ENCODE data around the gene HSPA1L. TPM values are rescaled to one million over a fixed set of nuclear protein-coding genes. Genes with fewer than 3 reads are reported as not detected.

Gene HSPA1L
- total RNA-seq, 4 donors from 2014 or later, result 0.88 to 1.7 (median 1.5) TPM; not detected in 1

- DNase-seq, result no peak
- no peaks in the 10 kb centered on the region for H3K36me3 ChIP-seq
- peaks cover 0 to 16% (median 0%) of the 10 kb centered on the region in 4 donors for H3K4me1 ChIP-seq
- H3K9me3 ChIP-seq, result no peaks in the 10 kb centered on the region
- H3K4me3 ChIP-seq, result no peak within 1 kb of the TSS
- peak within 1 kb of the TSS in 1 of 4 donors; percentile 22 for H3K27ac ChIP-seq
- TF ChIP-seq POLR2A (IDR thresholded peaks at IDR 0.05) (no peak), CTCF (IDR thresholded peaks at IDR 0.05) (no peak)
- no peaks in the 10 kb centered on the region for H3K27me3 ChIP-seq
These were observed 52.7 kb downstream of the HSPA1L start, which contains the start of gene SAPCD1 for GRCh38 chr6:31762356-31762755. Gene SAPCD1, plus strand, starts transcription at chr6:31762656. Its CDS starts 399 bp downstream, at chr6:31763055.

GRCh38 chr6:31761343-31761742 lies 53.7 kb downstream of the HSPA1L start:
- TF ChIP-seq POLR2A (IDR thresholded peaks at IDR 0.05), result no peak
- TF ChIP-seq CTCF (IDR thresholded peaks at IDR 0.05), result no peak
- no peak for DNase-seq
- Histone ChIP-seq H3K27me3 (no peaks in the 10 kb centered on the region), H3K4me3 (no peak overlapping the region), H3K27ac (peak overlapping the region in 1 of 4 donors; percentile 22), H3K4me1 (peaks cover 0 to 16% (median 0%) of the 10 kb centered on the region in 4 donors), H3K36me3 (no peaks in the 10 kb centered on the region), H3K9me3 (no peaks in the 10 kb centered on the region)

GRCh38 chr6:31760790-31761189 lies 54.3 kb downstream of the HSPA1L start:
- Histone ChIP-seq H3K4me1 (peaks cover 0 to 16% (median 0%) of the 10 kb centered on the region in 4 donors), H3K36me3 (no peaks in the 10 kb centered on the region), H3K27me3 (no peaks in the 10 kb centered on the region), H3K27ac (peak overlapping the region in 1 of 4 donors; percentile 22), H3K9me3 (no peaks in the 10 kb centered on the region), H3K4me3 (no peak overlapping the region)
- no peak for DNase-seq
- TF ChIP-seq CTCF (IDR thresholded peaks at IDR 0.05) (peak in 2 of 6 experiments; percentile 22 to 30), POLR2A (IDR thresholded peaks at IDR 0.05) (no peak)

Small RNA genes within 50 kb of the gene (small RNA-seq; reads per million reads assigned to genes)
- gene MSH5-SAPCD1, result 0 reads per million in 2 donors
- 0 reads per million in 2 donors for gene RF00019
- 0 reads per million in 2 donors for gene SAPCD1
- 291 to 560 reads per million in 2 donors for gene SNORD48
- gene SNORD52, result 0 reads per million in 2 donors

Other genes with a start within 250 kb of the HSPA1L start
- gene LTA, start 243.0 kb downstream of the HSPA1L start, total RNA-seq, result not detected
- gene TNF, start 239.7 kb downstream of the HSPA1L start, total RNA-seq, result 1 to 10 TPM in 1 of 4 donors, under 1 TPM in 1, not detected in 2; 0.67 to 3.4 TPM
- gene LTB, start 232.9 kb downstream of the HSPA1L start, total RNA-seq, result 10 to 100 TPM in 1 of 4 donors, not detected in 3; 14.9 TPM
- 10 to 100 TPM in 1 of 4 donors, 1 to 10 TPM in 1, not detected in 2; 2.5 to 11.6 TPM for gene LST1, start 229.0 kb downstream of the HSPA1L start, total RNA-seq
- gene NCR3, start 222.3 kb downstream of the HSPA1L start, total RNA-seq, result not detected
- 100 to 1,000 TPM in 1 of 4 donors, 10 to 100 TPM in 1, 1 to 10 TPM in 2; 6.1 to 112 (median 11.2) TPM for gene AIF1, start 200.0 kb downstream of the HSPA1L start, total RNA-seq
- 100 to 1,000 TPM in 3 of 4 donors, 10 to 100 TPM in 1; 67.1 to 133 (median 126) TPM for gene PRRC2A, start 194.6 kb downstream of the HSPA1L start, total RNA-seq
- 100 to 1,000 TPM; 242 to 421 (median 323) TPM for gene BAG6, start 162.6 kb downstream of the HSPA1L start, total RNA-seq
- 10 to 100 TPM in 3 of 4 donors, not detected in 1; 10.0 to 34.9 (median 10.9) TPM for gene APOM, start 159.4 kb downstream of the HSPA1L start, total RNA-seq
- 10 to 100 TPM; 26.4 to 46.7 (median 37.2) TPM for gene C6orf47, start 154.5 kb downstream of the HSPA1L start, total RNA-seq
- 10 to 100 TPM; 29.4 to 63.5 (median 41.9) TPM for gene GPANK1, start 150.3 kb downstream of the HSPA1L start, total RNA-seq
- gene CSNK2B, start 149.2 kb downstream of the HSPA1L start, total RNA-seq, result 100 to 1,000 TPM; 209 to 243 (median 227) TPM
- 10 to 100 TPM in 3 of 4 donors, 1 to 10 TPM in 1; 7.2 to 25.6 (median 19.7) TPM for gene LY6G5B, start 145.3 kb downstream of the HSPA1L start, total RNA-seq
- gene LY6G5C, start 134.2 kb downstream of the HSPA1L start, total RNA-seq, result not detected
- gene ABHD16A, start 112.0 kb downstream of the HSPA1L start, total RNA-seq, result 10 to 100 TPM; 44.1 to 92.6 (median 63.1) TPM
- not detected for gene LY6G6F, start 108.4 kb downstream of the HSPA1L start, total RNA-seq
- gene LY6G6D, start 99.9 kb downstream of the HSPA1L start, total RNA-seq, result not detected
- gene LY6G6C, start 93.5 kb downstream of the HSPA1L start, total RNA-seq, result not detected
- not detected for gene MPIG6B, start 91.9 kb downstream of the HSPA1L start, total RNA-seq
- 100 to 1,000 TPM in 1 of 4 donors, 10 to 100 TPM in 3; 25.6 to 136 (median 53.3) TPM for gene DDAH2, start 86.0 kb downstream of the HSPA1L start, total RNA-seq
- 100 to 1,000 TPM; 207 to 307 (median 270) TPM for gene CLIC1, start 78.8 kb downstream of the HSPA1L start, total RNA-seq
- gene MSH5, start 75.3 kb downstream of the HSPA1L start, total RNA-seq, result 10 to 100 TPM; 21.4 to 72.6 (median 46.1) TPM
- gene SAPCD1, start 52.6 kb downstream of the HSPA1L start, total RNA-seq, result 10 to 100 TPM in 1 of 4 donors, 1 to 10 TPM in 3; 6.6 to 10.3 (median 9.5) TPM
- gene VWA7, start 38.0 kb downstream of the HSPA1L start, total RNA-seq, result 10 to 100 TPM in 3 of 4 donors, not detected in 1; 16.8 to 26.0 (median 19.7) TPM
- 10 to 100 TPM; 33.9 to 53.6 (median 44.7) TPM for gene VARS1, start 19.5 kb downstream of the HSPA1L start, total RNA-seq
- 10 to 100 TPM; 11.8 to 42.9 (median 19.1) TPM for gene LSM2, start 8.3 kb downstream of the HSPA1L start, total RNA-seq
- gene HSPA1A, start 260 bp upstream of the HSPA1L start, total RNA-seq, result 100 to 1,000 TPM in 1 of 4 donors, 10 to 100 TPM in 3; 38.1 to 123 (median 67.0) TPM
- gene HSPA1B, start 12.5 kb upstream of the HSPA1L start, total RNA-seq, result 100 to 1,000 TPM in 3 of 4 donors, 10 to 100 TPM in 1; 85.7 to 199 (median 146) TPM
- gene NEU1, start 47.5 kb upstream of the HSPA1L start, total RNA-seq, result 100 to 1,000 TPM in 1 of 4 donors, 10 to 100 TPM in 3; 11.6 to 100 (median 81.8) TPM
- 100 to 1,000 TPM in 3 of 4 donors, 10 to 100 TPM in 1; 64.4 to 508 (median 436) TPM for gene SLC44A4, start 63.7 kb upstream of the HSPA1L start, total RNA-seq
- gene EHMT2, start 82.4 kb upstream of the HSPA1L start, total RNA-seq, result 10 to 100 TPM; 25.0 to 75.1 (median 50.6) TPM
- gene ZBTB12, start 86.8 kb upstream of the HSPA1L start, total RNA-seq, result 1 to 10 TPM in 3 of 4 donors, not detected in 1; 1.0 to 5.0 (median 1.9) TPM
- 10 to 100 TPM; 15.3 to 63.2 (median 38.4) TPM for gene C2, start 112.4 kb upstream of the HSPA1L start, total RNA-seq
- 100 to 1,000 TPM in 1 of 4 donors, 10 to 100 TPM in 3; 23.1 to 183 (median 89.9) TPM for gene CFB, start 130.8 kb upstream of the HSPA1L start, total RNA-seq
- 10 to 100 TPM; 45.4 to 59.7 (median 50.2) TPM for gene NELFE, start 143.7 kb upstream of the HSPA1L start, total RNA-seq
- gene SKIC2, start 143.9 kb upstream of the HSPA1L start, total RNA-seq, result 100 to 1,000 TPM in 2 of 4 donors, 10 to 100 TPM in 2; 81.3 to 130 (median 107) TPM
- 10 to 100 TPM; 15.1 to 47.9 (median 24.1) TPM for gene DXO, start 156.9 kb upstream of the HSPA1L start, total RNA-seq
- gene C4A, start 166.8 kb upstream of the HSPA1L start, total RNA-seq, result 10 to 100 TPM; 13.7 to 56.9 (median 20.8) TPM
- gene C4B, start 199.5 kb upstream of the HSPA1L start, total RNA-seq, result 10 to 100 TPM; 11.0 to 80.0 (median 20.3) TPM
- 1 to 10 TPM in 1 of 4 donors, not detected in 3; 1.2 TPM for gene CYP21A2, start 223.1 kb upstream of the HSPA1L start, total RNA-seq